Measurements from ENCODE around the gene BBOX1.

Gene BBOX1

GRCh38 chr11:27094120-27094519 lies 53.5 kb downstream of the BBOX1 start:
- no peak overlapping the region for H3K27ac ChIP-seq (ENCODE audit: insufficient read depth, low read length, poor library complexity, severe bottlenecking)
- no peak for DNase-seq

GRCh38 chr11:27095059-27095458 lies 54.4 kb downstream of the BBOX1 start:
- no peak overlapping the region for H3K4me3 ChIP-seq (ENCODE audit: insufficient read depth, low read depth, low read length, poor library complexity, severe bottlenecking)
- no peaks in the 10 kb centered on the region for H3K9me3 ChIP-seq (ENCODE audit: control insufficient read depth, low read length)
- H3K27ac ChIP-seq (ENCODE audit: insufficient read depth, low read length, poor library complexity, severe bottlenecking) = no peak overlapping the region

More at GRCh38 chr11:27094120-27094519, 53.5 kb downstream of the BBOX1 start:
- Histone ChIP-seq H3K36me3 (ENCODE audit: control insufficient read depth, insufficient read depth, low read length) (no peaks in the 10 kb centered on the region), H3K4me1 (ENCODE audit: control insufficient read depth, insufficient read depth, low read length, poor library complexity, severe bottlenecking) (no peaks in the 10 kb centered on the region), H3K9me3 (ENCODE audit: control insufficient read depth, low read length) (no peaks in the 10 kb centered on the region), H3K27me3 (replicated peaks; ENCODE audit: control insufficient read depth, insufficient read depth, low read length, poor library complexity, severe bottlenecking) (no peaks in the 10 kb centered on the region), H3K4me3 (ENCODE audit: insufficient read depth, low read depth, low read length, poor library complexity, severe bottlenecking) (no peak overlapping the region)

GRCh38 chr11:27095887-27096286 lies 55.3 kb downstream of the BBOX1 start:
- no peaks in the 10 kb centered on the region for H3K27me3 ChIP-seq (replicated peaks; ENCODE audit: control insufficient read depth, insufficient read depth, low read length, poor library complexity, severe bottlenecking)

More at GRCh38 chr11:27095059-27095458, 54.4 kb downstream of the BBOX1 start:
- no peak for DNase-seq
- H3K36me3 ChIP-seq (ENCODE audit: control insufficient read depth, insufficient read depth, low read length) = no peaks in the 10 kb centered on the region
- H3K27me3 ChIP-seq (replicated peaks; ENCODE audit: control insufficient read depth, insufficient read depth, low read length, poor library complexity, severe bottlenecking) = no peaks in the 10 kb centered on the region
- no peaks in the 10 kb centered on the region for H3K4me1 ChIP-seq (ENCODE audit: control insufficient read depth, insufficient read depth, low read length, poor library complexity, severe bottlenecking)

GRCh38 chr11:27097551-27097950 lies 56.9 kb downstream of the BBOX1 start:
- Histone ChIP-seq H3K27me3 (replicated peaks; ENCODE audit: control insufficient read depth, insufficient read depth, low read length, poor library complexity, severe bottlenecking) (no peaks in the 10 kb centered on the region), H3K9me3 (ENCODE audit: control insufficient read depth, low read length) (no peaks in the 10 kb centered on the region), H3K4me1 (ENCODE audit: control insufficient read depth, insufficient read depth, low read length, poor library complexity, severe bottlenecking) (no peaks in the 10 kb centered on the region), H3K27ac (ENCODE audit: insufficient read depth, low read length, poor library complexity, severe bottlenecking) (no peak overlapping the region), H3K36me3 (ENCODE audit: control insufficient read depth, insufficient read depth, low read length) (no peaks in the 10 kb centered on the region), H3K4me3 (ENCODE audit: insufficient read depth, low read depth, low read length, poor library complexity, severe bottlenecking) (no peak overlapping the region)
- no peak for DNase-seq

More at GRCh38 chr11:27095887-27096286, 55.3 kb downstream of the BBOX1 start:
- no peak for DNase-seq
- H3K36me3 ChIP-seq (ENCODE audit: control insufficient read depth, insufficient read depth, low read length) = no peaks in the 10 kb centered on the region
- H3K9me3 ChIP-seq (ENCODE audit: control insufficient read depth, low read length) = no peaks in the 10 kb centered on the region
- no peak overlapping the region for H3K27ac ChIP-seq (ENCODE audit: insufficient read depth, low read length, poor library complexity, severe bottlenecking)
- H3K4me1 ChIP-seq (ENCODE audit: control insufficient read depth, insufficient read depth, low read length, poor library complexity, severe bottlenecking) = no peaks in the 10 kb centered on the region
- no peak overlapping the region for H3K4me3 ChIP-seq (ENCODE audit: insufficient read depth, low read depth, low read length, poor library complexity, severe bottlenecking)

DNA sequence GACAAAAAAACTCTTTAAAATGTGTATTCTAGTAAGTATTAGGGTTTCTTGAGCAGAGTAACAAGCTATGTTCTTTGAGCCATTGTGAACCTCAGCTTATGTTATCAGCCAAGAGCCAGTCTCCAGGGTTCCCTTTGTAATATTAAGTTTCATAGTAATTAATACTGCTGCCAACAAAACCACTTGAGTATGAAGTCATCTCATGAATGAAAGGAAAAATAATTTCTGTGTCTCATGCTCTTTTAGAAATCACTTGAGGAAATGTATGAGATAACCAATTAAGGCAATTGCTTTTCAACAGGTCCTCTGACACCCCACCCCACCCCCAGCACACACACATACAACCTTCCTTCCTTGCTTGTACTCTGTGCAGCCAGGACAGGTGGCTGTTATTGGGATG lies 59.9 kb downstream of the BBOX1 start:
- no peaks in the 10 kb centered on the region for H3K4me1 ChIP-seq (ENCODE audit: control insufficient read depth, insufficient read depth, low read length, poor library complexity, severe bottlenecking)
- H3K4me3 ChIP-seq (ENCODE audit: insufficient read depth, low read depth, low read length, poor library complexity, severe bottlenecking) = no peak overlapping the region
- H3K27ac ChIP-seq (ENCODE audit: insufficient read depth, low read length, poor library complexity, severe bottlenecking) = no peak overlapping the region
- DNase-seq = no peak
- H3K9me3 ChIP-seq (ENCODE audit: control insufficient read depth, low read length) = no peaks in the 10 kb centered on the region
- H3K36me3 ChIP-seq (ENCODE audit: control insufficient read depth, insufficient read depth, low read length) = no peaks in the 10 kb centered on the region
- no peaks in the 10 kb centered on the region for H3K27me3 ChIP-seq (replicated peaks; ENCODE audit: control insufficient read depth, insufficient read depth, low read length, poor library complexity, severe bottlenecking)

GRCh38 chr11:27107548-27107947 lies 66.9 kb downstream of the BBOX1 start:
- H3K27me3 ChIP-seq (replicated peaks; ENCODE audit: control insufficient read depth, insufficient read depth, low read length, poor library complexity, severe bottlenecking) = no peaks in the 10 kb centered on the region
- DNase-seq = no peak

GRCh38 chr11:27108809-27109208 lies 68.2 kb downstream of the BBOX1 start:
- DNase-seq = no peak
- H3K36me3 ChIP-seq (ENCODE audit: control insufficient read depth, insufficient read depth, low read length) = no peaks in the 10 kb centered on the region
- no peaks in the 10 kb centered on the region for H3K9me3 ChIP-seq (ENCODE audit: control insufficient read depth, low read length)

More at GRCh38 chr11:27107548-27107947, 66.9 kb downstream of the BBOX1 start:
- Histone ChIP-seq H3K36me3 (ENCODE audit: control insufficient read depth, insufficient read depth, low read length) (no peaks in the 10 kb centered on the region), H3K4me3 (ENCODE audit: insufficient read depth, low read depth, low read length, poor library complexity, severe bottlenecking) (no peak overlapping the region), H3K4me1 (ENCODE audit: control insufficient read depth, insufficient read depth, low read length, poor library complexity, severe bottlenecking) (no peaks in the 10 kb centered on the region), H3K27ac (ENCODE audit: insufficient read depth, low read length, poor library complexity, severe bottlenecking) (no peak overlapping the region), H3K9me3 (ENCODE audit: control insufficient read depth, low read length) (no peaks in the 10 kb centered on the region)

DNA sequence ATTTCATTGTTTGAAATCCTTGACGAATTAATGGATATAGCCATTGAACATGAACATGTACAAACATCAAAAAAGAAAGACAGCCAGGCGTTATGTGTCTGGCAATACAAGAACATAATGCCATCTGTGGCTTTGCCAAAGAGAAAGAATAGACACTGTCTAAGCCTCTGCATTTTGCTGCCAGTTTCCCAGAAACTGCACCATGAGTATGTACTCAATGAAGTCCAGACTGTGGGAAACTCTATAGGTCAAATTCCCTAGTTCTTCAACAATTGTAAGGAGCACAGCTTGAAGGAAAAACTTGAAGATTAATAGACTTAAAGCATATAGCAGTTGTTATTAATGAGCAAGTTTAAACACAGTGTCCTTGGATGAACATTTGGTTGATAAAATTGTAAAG lies 71.3 kb downstream of the BBOX1 start:
- H3K9me3 ChIP-seq (ENCODE audit: control insufficient read depth, low read length) = no peaks in the 10 kb centered on the region
- no peaks in the 10 kb centered on the region for H3K27me3 ChIP-seq (replicated peaks; ENCODE audit: control insufficient read depth, insufficient read depth, low read length, poor library complexity, severe bottlenecking)
- H3K27ac ChIP-seq (ENCODE audit: insufficient read depth, low read length, poor library complexity, severe bottlenecking) = no peak overlapping the region
- no peak for DNase-seq
- H3K36me3 ChIP-seq (ENCODE audit: control insufficient read depth, insufficient read depth, low read length) = no peaks in the 10 kb centered on the region
- H3K4me1 ChIP-seq (ENCODE audit: control insufficient read depth, insufficient read depth, low read length, poor library complexity, severe bottlenecking) = no peaks in the 10 kb centered on the region
- no peak overlapping the region for H3K4me3 ChIP-seq (ENCODE audit: insufficient read depth, low read depth, low read length, poor library complexity, severe bottlenecking)

More at GRCh38 chr11:27108809-27109208, 68.2 kb downstream of the BBOX1 start:
- Histone ChIP-seq H3K4me3 (ENCODE audit: insufficient read depth, low read depth, low read length, poor library complexity, severe bottlenecking) (no peak overlapping the region), H3K27me3 (replicated peaks; ENCODE audit: control insufficient read depth, insufficient read depth, low read length, poor library complexity, severe bottlenecking) (no peaks in the 10 kb centered on the region), H3K27ac (ENCODE audit: insufficient read depth, low read length, poor library complexity, severe bottlenecking) (no peak overlapping the region), H3K4me1 (ENCODE audit: control insufficient read depth, insufficient read depth, low read length, poor library complexity, severe bottlenecking) (no peaks in the 10 kb centered on the region)

DNA sequence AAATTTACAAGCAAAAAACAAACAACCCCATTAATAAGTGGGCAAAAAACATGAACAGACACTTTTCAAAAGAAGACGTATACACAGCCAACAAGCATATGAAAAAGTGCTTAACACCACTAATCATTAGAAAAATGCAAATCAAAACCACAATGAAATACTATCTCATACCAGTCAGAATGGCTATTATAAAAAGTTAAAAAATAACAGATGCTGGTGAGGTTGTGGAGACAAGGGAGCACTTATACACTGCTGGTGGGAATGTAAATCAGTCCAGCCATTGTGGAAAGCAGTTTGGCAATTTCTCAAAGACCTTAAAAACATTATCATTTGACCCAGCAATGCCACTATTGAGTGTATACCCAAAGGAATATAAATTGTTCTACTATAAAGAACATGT lies 72.3 kb downstream of the BBOX1 start:
- Histone ChIP-seq H3K9me3 (ENCODE audit: control insufficient read depth, low read length) (no peaks in the 10 kb centered on the region), H3K27me3 (replicated peaks; ENCODE audit: control insufficient read depth, insufficient read depth, low read length, poor library complexity, severe bottlenecking) (no peaks in the 10 kb centered on the region), H3K36me3 (ENCODE audit: control insufficient read depth, insufficient read depth, low read length) (no peaks in the 10 kb centered on the region), H3K4me3 (ENCODE audit: insufficient read depth, low read depth, low read length, poor library complexity, severe bottlenecking) (no peak overlapping the region), H3K27ac (ENCODE audit: insufficient read depth, low read length, poor library complexity, severe bottlenecking) (no peak overlapping the region), H3K4me1 (ENCODE audit: control insufficient read depth, insufficient read depth, low read length, poor library complexity, severe bottlenecking) (no peaks in the 10 kb centered on the region)
- DNase-seq = no peak

GRCh38 chr11:27115051-27115650 lies 74.5 kb downstream of the BBOX1 start:
- H3K9me3 ChIP-seq (ENCODE audit: control insufficient read depth, low read length) = no peaks in the 10 kb centered on the region
- no peak for DNase-seq

More at GRCh38 chr11:27115051-27115650, 74.5 kb downstream of the BBOX1 start:
- Histone ChIP-seq H3K36me3 (ENCODE audit: control insufficient read depth, insufficient read depth, low read length) (no peaks in the 10 kb centered on the region), H3K27ac (ENCODE audit: insufficient read depth, low read length, poor library complexity, severe bottlenecking) (no peak overlapping the region), H3K4me3 (ENCODE audit: insufficient read depth, low read depth, low read length, poor library complexity, severe bottlenecking) (no peak overlapping the region), H3K27me3 (replicated peaks; ENCODE audit: control insufficient read depth, insufficient read depth, low read length, poor library complexity, severe bottlenecking) (no peaks in the 10 kb centered on the region), H3K4me1 (ENCODE audit: control insufficient read depth, insufficient read depth, low read length, poor library complexity, severe bottlenecking) (no peaks in the 10 kb centered on the region)
